G401 (cell line): ENCODE data around the gene SMR3A. TPM values are rescaled to one million over a fixed set of nuclear protein-coding genes. Genes with fewer than 3 reads are reported as not detected.

Experiments used
- DNase-seq: peaks from one replicate; pipeline ENCODE4 v3.0.0-alpha.2; 2015; ENCODE audit warnings: low spot score
- in situ Hi-C: cut with HindIII; loops from 2 replicates; pipeline ENCODE4 v1.10.0; 2016; ENCODE audit warnings: low sequenced_read_pairs, mixed read lengths
- total RNA-seq: library from RNA; depleted of rRNA; stranded (reverse); fragments of >200 nt; shearing (Covaris generic); gene quantifications from 2 replicates; pipeline ENCODE4 v1.2.3, GENCODE V29; 2014; rRNA removed

Gene SMR3A
- not detected in 2 replicates for total RNA-seq

DNA sequence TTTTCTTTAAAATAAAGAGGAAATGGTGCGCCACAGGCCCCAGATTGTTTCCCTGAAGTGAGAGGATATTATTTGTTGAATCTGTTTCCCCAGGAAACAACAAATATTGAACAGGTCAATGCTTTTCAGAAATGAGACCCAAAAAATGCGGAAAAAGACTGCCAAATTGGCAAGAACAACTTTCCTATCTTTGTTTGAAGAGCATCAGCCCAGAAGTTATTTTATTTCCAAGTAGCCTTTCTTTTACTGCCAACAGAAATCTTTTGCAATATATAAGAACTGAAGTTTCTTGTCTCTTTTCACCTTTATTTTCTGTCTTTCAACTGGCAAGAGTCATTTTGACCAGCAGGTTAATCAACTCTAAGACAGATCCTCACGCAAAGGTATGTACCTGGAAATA lies at the start of gene SMR3A:
TSS of gene SMR3A (plus strand) at position 301 of the 400 bp plus-strand sequence. CDS start 1,356 bp downstream, outside the sequence.
- in situ Hi-C loops = no loop called here
- DNase-seq = no peak

DNA sequence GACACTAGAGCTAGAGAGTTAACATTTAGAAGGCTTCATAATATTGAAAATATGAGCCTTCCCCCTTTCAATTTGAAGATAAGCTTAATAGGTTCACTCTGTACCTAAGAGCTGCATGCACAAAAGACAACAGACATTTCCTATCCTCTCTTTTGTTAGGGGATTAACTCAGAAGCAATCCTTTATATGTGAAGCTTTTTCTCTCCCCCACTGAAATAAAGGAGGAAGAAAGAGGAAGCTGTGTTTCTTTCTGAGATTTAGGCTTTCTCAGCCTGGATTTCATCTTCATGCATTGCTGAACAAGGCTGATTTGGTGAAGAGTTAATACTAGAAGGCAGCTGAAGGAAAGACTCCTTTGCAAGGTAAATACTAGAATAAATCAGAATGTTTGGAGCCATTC lies 46.8 kb upstream of the SMR3A start:
- no peak for DNase-seq
- in situ Hi-C loops = no loop called here

DNA sequence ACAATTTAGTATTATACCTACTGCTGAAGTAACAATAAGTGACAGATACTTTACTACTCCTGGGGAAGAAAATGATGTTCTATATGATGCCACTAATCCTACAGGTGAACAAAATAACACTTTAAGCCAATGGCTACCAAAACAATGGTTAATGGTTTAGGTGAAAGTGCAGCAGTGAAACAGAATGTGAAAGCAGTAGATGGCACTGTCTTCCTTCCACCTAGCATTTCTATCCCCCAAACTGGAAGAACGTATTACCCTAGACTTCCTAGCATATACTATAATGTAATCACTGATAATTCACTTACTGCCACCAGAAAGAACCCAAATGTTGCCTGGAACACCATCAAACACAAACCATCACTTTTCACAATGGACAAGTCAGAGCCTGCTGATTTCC lies 44.6 kb upstream of the SMR3A start:
- in situ Hi-C loops = no loop called here
- DNase-seq = no peak

DNA sequence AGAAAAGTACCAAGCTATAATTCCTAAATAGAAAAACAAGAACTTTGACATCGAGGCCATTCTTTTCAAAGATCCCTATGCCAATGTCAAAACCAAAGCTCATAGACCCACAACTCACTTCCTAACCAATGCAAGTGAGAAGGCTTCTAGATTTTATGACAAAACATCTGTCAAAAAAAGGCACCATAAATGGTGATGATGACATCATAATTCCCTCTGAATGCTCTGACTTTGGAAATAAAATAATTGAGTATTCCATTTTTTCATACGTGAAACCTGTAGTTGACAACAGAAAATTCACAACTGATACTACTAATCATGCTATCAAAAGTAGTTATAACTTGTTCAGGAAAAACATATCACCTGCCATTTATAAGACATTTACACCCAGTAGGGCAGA lies 34.5 kb upstream of the SMR3A start:
- in situ Hi-C loops = no loop called here
- DNase-seq = no peak

DNA sequence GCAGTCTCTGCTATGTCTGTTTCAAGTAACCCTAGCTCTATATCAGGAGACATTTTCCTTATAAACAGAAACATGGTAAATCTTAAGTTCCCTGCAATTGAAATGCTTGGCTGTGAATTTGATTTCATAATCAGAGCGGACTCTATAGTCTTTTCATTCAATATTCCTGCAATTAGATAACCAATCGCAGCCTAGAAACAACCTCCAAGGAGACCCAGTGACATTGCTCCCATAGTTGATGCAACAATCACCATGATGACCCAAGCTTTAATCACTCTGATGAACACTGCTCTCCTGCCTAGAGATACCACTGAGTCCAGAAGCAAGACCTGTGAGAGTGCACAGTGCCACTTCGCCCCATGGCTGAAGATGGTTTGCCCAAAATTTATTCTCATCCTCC lies 25.9 kb upstream of the SMR3A start, which contains the start of gene CABS1:
TSS of gene CABS1 (plus strand) at position 301 of the 400 bp plus-strand sequence. CDS start at position 360, 59 bp downstream.
- in situ Hi-C loops = no loop called here
- DNase-seq = no peak

DNA sequence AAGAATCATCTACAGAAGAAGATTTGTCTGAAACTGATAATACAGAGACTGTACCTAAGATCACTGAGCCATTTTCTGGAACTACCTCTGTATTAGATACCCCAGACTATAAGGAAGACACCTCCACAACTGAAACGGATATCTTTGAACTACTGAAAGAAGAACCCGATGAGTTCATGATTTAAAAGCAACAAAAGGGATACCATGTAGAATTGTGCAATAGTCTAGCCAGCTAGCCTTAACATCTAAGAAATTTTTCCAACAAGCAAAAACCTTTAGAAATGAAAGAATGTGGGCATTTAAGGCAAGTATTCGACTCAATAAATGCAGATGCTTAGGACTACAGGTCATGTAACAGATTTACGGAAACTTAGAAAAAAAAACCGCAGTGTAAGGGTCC lies 24.5 kb upstream of the SMR3A start:
- no peak for DNase-seq
- in situ Hi-C loops = no loop called here

DNA sequence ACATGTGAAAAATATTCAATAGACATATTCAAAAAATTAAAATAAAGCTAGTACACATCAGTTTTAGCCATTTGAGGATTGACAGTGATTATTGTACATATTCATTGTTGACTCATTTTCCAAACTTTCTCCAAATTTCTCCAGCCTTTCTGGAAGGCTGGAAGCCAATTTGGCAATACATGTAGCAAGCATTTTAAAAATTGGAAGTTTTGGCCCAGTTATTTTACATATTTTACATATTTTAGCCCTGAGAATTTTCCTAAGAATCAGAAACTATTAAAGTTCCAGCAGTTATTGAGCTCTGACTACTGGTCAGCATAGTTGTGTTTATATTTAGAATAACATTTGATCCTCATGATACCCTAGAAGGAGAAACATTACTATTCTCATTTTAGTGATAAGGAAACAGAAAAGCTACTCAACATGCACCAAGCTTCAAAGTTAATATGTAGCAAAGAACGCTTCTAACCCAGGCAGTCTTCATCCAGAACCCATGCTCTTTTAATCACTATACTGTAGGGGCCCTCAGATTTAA lies 22.6 kb upstream of the SMR3A start:
- in situ Hi-C loops = no loop called here
- DNase-seq = no peak

DNA sequence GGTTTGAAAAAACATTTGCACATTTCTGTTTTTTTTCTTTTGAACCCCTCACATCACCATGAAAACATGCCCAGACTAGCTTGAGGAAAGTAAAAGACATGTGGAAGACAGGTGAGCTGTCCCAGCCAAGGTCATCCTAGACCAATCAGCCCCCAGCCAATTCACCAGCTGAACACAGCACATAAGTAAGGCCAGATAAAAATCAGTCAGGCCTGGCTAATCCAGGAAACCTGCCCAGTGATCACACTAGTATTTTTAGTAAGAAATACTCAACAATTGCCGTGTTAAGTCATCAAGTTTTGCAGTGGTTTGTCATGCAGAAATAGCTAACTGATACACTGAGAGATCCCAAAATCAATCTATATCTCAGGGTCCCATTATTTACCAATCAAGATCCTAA lies 4.4 kb upstream of the SMR3A start:
- in situ Hi-C loops = no loop called here
- DNase-seq = no peak

DNA sequence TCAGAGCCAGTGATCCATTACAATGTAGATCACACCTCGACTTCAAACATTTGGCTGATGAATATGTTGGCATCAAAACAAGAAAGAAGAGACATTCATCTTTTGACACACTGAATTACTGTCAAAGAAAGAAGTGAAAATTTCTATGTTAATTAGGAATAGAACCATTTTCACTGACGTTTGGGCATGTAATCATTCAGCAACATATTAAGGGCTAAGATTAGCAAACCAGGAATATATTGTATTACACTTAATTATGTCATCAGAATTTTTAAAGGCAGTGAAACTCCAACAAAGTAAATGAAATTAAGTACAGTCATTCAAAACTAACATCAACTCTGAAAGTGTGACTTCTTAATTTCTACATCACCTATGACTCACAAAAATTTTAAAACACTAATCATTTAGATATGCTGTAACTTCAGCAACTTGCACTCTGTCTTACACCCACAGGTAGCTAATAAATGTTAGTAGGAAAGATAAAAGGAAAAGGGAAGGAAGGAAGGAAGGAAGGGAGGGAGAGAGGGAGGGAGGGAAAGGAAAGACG lies 1.4 kb upstream of the SMR3A start:
- DNase-seq = no peak
- in situ Hi-C loops = no loop called here

DNA sequence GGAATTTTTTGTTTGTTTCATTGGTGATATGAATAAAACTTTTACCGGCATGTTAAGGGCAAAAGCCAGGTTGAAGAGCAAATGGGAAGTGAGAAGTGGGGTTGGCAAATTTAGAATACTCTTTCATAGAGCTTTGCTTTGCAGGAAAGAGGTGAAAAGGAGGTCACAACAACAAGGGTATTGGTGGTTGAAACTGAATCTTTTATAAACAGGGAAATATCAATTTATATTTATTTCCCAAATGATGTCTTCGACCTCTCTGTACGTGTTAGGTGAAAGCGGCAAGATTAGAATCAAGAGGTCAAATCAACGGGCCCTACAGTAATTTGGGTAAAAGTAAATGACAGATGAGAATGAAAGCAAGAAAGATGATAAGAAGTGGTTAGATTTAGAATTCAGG lies 3.4 kb downstream of the SMR3A start:
- DNase-seq = no peak
- in situ Hi-C loops = no loop called here

DNA sequence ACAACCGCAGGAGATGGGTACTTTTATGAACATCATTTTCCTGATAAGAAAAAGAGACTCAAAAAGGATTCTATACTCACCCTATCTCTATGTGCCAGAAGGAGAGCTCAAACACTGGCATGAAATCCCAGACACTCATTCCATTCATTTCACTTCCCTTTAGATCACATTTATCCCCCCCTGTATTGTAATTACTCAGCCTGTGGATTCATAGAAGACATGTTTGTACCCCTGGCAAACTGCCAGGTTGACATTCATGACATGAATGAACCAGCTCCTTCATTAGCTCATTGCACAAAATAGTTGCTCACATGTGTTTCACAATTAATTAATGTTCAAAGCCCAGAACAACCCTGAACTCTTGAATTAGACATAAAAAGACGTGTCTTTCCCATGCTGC lies 4.9 kb downstream of the SMR3A start:
- no peak for DNase-seq
- in situ Hi-C loops = no loop called here

DNA sequence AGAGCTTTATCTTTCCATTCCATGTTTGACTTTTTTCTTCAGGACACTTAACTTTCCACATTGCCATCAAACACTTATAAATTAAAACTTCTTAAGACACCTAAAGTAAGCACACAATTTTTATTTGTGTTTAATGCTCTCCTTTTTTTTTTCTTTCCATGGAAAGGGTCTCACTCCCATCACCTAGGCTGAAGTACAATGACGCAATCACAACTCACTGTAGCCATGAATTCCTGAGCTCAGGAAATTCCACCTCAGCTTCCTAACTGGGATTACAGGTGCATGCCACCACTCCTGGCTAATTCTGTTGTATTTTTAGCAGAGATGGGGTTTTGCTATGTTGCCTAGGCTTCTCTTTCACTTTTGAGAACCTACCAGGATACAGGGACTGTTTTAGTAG lies 7.3 kb downstream of the SMR3A start:
- DNase-seq = no peak
- in situ Hi-C loops = no loop called here

DNA sequence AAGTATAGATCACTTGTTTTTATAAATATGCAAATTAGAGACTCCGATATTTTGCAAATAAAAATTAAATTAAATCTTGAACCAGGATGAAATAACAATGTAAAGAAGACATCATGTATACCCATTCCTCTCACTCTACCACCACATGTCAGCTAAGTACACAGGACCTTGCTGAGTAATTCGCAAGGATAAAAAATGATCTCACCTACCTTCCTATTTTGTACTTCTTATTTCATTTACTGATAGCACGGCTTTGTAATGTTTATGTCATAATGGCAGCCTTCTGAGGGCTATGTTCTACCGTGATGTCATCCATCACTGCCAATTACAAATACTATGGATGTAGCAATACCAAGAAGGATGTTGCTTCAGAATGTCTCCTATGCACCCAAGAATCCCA lies 11.4 kb downstream of the SMR3A start:
- in situ Hi-C loops = no loop called here
- DNase-seq = no peak

DNA sequence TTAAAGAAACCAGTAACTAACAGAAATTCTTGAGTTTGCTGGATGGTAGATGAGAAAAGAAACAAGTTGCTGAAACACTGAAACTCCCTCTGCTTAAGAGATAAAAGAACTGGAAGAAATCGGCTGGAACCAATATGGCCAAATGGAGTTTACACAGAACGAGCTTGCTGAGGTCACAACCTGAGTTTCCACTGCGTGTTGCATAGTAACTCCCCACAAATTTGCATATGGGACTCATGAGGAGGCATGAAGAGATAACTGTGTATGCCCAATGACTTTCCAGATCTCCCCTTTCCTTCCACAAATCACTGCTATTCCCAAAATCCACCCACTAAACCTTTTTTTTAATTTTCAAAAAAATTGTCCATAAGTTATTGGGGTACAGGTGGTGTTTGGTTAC lies 12.2 kb downstream of the SMR3A start:
- in situ Hi-C loops = no loop called here
- no peak for DNase-seq

DNA sequence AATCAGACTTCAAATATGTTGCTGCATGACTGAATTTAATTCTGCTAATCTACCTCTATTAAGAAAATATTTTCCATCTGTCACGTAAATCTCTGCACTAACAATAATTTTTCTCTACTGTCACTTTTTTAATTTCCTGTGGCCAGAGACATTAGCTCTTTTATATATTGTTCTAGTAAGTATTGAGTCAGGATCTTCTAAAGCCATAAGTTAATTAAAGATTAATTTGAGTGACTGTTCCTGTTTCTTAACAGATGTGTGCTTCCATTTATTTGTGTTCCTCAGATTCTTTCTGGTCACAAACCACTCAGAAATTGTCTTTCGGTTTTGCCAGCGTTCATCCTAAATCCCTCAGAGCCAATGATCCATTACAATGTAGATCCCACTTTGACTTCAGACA lies 20.0 kb downstream of the SMR3A start:
- in situ Hi-C loops = no loop called here
- DNase-seq = no peak

DNA sequence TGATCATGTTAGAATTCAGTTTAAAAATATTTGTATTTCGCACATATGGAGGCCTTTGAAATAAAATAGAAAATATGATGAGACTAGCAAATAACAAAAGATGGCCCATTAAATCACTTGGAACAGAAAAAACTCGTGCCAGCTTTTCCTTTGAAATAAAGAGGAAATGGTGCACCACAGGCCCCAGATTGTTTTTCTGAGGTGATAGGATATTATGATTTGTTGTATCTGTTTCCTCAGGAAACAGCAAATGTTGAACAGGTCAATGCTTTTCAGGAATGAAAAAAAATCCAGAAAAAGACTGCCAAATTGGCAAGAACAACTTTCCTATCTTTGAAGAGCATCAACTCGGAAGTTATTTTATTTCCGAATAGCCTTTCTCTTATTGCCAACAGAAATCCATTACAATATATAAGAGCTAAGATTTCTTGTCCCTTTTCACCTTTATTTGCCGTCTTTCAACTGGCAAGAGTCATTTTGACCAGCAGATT lies 22.2 kb downstream of the SMR3A start, which contains the start of gene SMR3B:
TSS of gene SMR3B (plus strand) at position 441 of the 491 bp plus-strand sequence. CDS start 1,380 bp downstream, outside the sequence.
- DNase-seq = no peak
- in situ Hi-C loops = no loop called here

DNA sequence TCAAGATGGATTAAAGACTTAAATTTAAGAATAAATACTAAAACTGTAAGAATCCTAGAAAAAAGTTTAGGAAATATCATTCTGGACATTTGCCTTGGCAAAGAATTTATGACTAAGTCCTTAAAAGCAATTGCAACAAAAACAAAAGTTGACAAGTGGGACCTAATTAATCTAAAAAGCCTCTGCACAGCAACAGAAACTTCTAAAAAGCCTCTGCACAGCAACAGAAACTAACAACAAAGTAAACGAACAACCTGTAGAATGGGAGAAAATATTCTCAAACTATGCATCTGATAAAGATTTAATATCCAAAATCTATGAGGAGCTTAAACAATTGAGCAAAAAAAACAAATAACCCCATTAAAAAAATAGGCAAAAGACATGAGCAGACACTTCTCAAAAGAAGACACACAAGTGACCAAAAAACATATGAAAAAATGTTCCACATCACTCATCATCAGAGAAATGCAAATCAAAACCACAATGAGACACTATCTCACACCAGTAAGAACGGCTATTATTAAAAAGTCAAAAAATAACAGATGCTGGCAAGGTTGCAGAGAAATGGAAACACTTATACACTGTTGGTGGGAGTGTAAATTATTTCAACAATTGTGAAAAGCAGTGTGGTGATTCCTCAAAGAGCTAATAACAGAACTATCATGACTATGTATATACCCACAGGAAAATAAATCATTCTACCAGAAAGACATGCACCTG lies 31.7 kb downstream of the SMR3A start:
- DNase-seq = no peak
- in situ Hi-C loops = no loop called here

DNA sequence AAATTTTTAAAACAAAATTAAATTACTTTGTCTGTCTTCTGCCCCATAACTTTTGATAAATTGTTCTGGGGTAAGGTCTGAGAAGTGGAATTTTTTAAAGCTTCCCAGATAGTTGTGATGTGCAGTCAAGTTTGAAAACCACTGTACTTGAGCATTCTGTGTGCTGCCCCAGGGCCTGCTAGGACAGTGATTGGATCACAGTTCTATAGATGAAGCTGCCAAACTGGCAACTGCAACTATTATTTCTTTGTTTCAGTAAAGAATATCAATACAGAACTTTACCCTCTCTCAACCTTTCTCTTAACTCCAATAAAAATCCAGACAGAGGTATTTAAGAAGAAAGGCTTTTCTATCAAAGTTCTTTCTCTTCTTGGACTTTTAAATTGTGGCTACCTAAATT lies 37.0 kb downstream of the SMR3A start, which contains the start of gene OPRPN:
TSS of gene OPRPN (plus strand) at position 361 of the 400 bp plus-strand sequence. CDS start 1,346 bp downstream, outside the sequence.
- DNase-seq = no peak
- in situ Hi-C loops = no loop called here

DNA sequence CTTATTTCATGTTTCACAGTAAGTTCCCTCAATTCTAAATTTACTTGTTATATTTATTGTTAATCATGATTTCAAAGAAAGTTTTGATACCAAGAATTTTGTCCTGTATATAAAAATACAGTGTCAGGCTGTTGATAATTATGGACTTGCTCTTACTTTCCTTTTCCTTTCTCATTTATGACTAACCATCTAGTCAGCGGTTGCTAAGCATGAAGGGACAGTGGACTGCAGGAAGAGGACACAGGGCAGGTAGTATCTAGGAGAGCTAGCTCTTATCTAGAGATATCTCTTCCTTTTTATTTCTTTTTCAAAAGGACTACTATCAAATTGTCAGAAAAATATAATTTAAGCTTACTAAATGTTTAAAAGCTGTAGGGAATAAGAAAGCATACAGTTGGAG lies 38.8 kb downstream of the SMR3A start:
- in situ Hi-C loops = no loop called here
- DNase-seq = no peak

DNA sequence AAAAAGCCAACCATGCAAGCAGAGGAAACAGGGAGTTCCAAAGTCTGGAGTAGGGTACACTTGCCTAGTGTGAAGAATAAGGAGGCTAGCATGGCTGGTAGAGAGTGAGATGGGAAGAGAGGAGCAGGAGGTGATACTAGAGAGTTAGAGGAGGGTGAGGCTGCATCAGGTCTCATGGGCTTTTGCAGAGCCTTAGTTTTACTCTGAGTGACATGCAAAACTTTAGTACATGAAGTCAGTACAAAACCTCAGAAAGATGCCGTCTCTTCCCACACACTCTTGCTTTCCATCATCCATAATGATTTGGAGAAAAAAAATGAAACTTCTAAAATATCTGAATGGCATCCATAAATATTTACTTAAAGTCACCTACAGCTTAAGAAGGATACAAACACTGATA lies 42.2 kb downstream of the SMR3A start:
- DNase-seq = no peak
- in situ Hi-C loops = no loop called here
